ENCODE data around the gene LGALS9B. TPM values are rescaled to one million over a fixed set of nuclear protein-coding genes. Genes with fewer than 3 reads are reported as not detected.
"Not testable (repeated sequence)": the region's sequence is repeated elsewhere in the genome, so short reads cannot be mapped to it uniquely, and the experiment has no call there.

LGALS9B gene
- total RNA-seq, 2 donors from 2014 or later = not detected

DNA sequence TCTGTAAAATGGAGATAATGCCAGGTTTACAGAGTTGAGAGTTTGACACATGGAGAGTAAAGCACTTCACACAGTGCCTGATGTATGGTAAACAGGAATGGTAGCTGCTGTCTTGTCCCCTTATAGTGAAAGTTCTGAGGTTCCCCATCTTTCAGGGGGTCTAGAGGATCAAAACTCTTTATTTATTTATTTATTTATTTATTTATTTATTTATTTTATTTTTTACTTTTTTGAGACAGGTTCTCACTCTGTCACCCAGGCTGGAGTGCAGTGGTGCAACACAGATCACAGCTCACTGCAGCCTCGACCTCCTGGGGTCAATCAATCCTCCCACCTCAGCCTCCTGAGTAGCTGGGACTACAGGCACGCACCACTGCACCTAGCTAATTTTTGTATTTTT, 40.1 kb downstream of the LGALS9B start:
- intact Hi-C loops (cut with DNase I); DNase-seq (ENCODE audit: low spot score): not testable (repeated sequence)

- DNase-seq (ENCODE audit: low spot score); intact Hi-C loops (cut with DNase I): not testable (repeated sequence)
Observed at GRCh38 chr17:20422826-20423225, 44.5 kb downstream of the LGALS9B start.

DNA sequence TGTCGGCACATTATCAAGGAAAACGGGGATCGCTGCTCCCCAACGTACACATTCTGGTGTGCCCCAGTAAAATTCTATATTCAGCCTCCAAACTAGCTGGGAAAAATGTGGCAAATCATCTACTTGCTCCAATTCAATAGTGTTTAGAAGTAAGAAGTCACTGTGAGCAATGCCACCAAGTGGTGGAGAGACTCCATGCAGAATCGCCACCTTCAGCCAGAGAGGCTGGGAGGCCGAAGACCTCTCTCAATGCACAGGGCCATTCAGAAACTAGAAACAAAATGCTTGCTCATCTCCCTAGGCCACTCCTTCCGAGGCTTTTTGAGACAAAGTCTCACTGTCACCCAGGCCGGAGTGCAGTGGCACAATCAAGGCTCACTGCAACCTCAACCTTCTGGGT, 48.5 kb downstream of the LGALS9B start:
- DNase-seq (ENCODE audit: low spot score); intact Hi-C loops (cut with DNase I): not testable (repeated sequence)

DNA sequence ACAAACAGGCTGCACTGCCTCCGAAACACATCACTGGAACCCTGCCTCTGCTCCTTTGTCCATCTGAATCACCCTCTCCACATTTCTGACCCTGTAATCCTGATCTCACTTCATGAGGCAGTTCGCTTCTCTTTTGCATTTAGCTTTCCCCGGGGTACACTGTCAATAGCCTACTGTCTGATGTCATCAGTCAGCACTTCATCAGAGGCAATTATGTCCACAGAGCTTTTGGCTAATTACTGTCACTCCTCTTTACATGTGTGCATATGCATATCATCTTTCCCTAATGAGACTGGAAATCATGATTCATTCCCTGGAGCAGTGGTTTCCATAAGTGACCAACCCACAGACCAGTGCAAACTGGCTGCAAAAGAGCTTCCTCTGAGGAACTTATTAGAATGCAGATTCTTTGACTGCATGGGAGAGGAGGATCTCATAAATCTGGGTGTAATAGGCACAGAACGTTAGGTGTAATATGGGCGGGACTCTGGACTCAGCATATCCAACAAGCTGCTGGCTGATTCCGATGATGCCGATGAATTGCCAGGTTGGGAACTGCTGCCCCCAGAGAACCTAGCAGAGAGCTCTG, 49.8 kb downstream of the LGALS9B start:
- intact Hi-C loops (cut with DNase I); DNase-seq (ENCODE audit: low spot score): not testable (repeated sequence)

DNA sequence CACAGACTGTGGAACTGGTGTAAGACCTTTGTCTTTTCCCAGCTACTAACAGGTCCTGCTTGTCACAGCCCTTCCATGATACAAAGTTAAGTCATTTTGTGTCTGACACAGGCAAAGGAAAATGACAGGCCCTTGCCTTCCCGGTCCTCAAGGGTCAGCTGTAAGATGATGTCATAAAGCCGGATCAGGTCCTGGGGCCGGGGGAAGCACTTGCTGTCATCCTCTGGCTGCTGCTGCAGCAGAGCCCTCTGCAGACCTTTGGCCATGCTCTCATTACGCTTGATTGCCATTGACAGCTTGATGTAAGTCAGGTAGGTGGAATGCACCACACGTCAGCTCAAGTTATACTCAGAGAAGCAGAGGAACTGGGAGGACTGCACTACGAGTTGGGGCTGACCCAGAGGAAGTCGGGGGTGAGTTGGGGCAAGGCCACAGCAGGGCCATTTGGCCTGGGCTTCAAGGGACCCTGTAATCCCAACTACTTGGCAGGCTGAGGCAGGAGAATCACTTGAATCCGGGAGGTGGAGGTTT, 50.9 kb downstream of the LGALS9B start:
- DNase-seq (ENCODE audit: low spot score); intact Hi-C loops (cut with DNase I): not testable (repeated sequence)

- intact Hi-C loops (cut with DNase I) = not testable (repeated sequence)
Observed at GRCh38 chr17:20415479-20415878, 51.9 kb downstream of the LGALS9B start.

DNA sequence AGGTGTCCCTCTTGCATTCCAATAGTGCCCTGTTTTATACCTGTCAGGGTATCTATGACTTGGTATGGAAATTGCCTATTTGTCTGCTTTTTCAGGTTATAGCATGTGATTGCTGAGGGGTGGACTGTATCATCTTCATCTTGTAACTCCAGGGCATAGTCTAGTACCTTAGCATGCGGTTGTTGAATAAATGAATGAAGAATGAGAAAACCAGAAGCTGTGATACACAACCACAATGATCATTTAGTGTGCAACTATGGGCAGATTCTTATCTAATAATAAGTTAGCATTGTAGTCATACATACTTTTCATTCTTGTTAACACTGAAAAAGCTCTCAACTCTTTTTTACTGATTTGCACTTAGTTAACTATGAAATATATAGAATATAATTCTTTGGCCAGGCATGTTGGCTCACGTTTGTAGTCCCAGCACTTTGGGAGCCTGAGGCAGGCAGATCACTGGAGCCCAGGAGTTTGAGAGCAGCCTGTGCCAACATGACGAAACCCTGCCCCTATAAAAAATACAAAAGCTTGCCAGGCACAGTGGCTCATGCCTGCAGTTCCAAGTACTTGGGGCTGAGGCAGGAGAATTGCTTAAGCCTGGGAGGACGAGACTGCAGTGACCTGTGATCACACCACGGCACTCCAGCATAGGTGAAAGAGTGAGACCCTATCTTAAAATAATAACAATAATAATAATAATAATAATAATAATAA, 65.9 kb downstream of the LGALS9B start:
- DNase-seq (ENCODE audit: low spot score); intact Hi-C loops (cut with DNase I): not testable (repeated sequence)

More at GRCh38 chr17:20415479-20415878, 51.9 kb downstream of the LGALS9B start:
- DNase-seq (ENCODE audit: low spot score) = not testable (repeated sequence)

DNA sequence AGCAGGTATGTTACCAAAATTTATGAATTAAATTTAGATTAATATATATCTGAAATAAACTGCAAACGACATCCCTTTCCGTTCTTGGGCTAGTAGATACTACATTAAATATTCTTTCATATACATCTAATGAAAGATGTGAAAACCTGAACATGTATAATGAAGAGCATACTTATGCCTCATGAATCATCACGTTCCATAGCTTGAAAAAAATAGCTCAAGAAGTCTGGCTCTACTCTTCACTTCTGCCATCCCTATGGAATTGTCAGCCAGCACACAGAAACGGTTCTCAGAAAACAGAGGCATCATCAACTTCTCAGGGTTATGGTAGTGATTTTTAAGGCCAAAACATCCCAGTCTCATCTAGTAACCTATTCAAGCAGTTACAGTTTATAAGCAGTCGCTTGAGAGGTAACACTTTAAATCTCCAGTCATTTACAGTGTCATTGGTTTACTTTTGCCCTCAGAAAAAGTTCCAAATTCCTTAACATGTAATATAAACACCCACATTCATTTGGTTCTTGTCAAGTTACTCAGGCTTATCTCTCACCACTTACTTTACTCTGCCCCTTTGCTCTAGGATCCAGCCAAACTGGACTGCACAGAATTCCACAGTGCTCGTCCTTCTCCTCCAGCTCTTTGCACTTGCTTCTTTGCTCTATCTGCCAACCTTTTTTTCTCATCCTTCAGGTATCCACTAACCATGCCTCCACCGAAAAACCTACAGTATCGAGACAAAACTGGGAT, 66.6 kb downstream of the LGALS9B start:
- DNase-seq (ENCODE audit: low spot score); intact Hi-C loops (cut with DNase I): not testable (repeated sequence)

Other genes with a start within 250 kb of the LGALS9B start
- not detected for gene CDRT15L2, start 112.2 kb upstream of the LGALS9B start, total RNA-seq

All from posterior vena cava (tissue), 2 donors.